Myocyte (in vitro differentiated cells): Measurements from ENCODE around the gene ASIC2. TPM values are rescaled to one million over a fixed set of nuclear protein-coding genes. Genes with fewer than 3 reads are reported as not detected.

Experiments used
- DNase-seq: peaks from one replicate; pipeline ENCODE4 v3.0.0-alpha.2; 2012; ENCODE audit warnings: low read depth
- total RNA-seq: library from RNA; depleted of rRNA; stranded (reverse); fragments of >200 nt; gene quantifications from 2 replicates; pipeline ENCODE4 v1.2.3, GENCODE V29; 2014

ASIC2 gene
- total RNA-seq, 1 donor from 2014 or later: 0.13 TPM

GRCh38 chr17:33028778-33029177 lies 264.3 kb downstream of the ASIC2 start:
- DNase-seq: no peak

GRCh38 chr17:33028061-33028460 lies 265.0 kb downstream of the ASIC2 start:
- no peak for DNase-seq

GRCh38 chr17:33024688-33025486 lies 268.2 kb downstream of the ASIC2 start:
- peak; percentile 51 for DNase-seq

- no peak for DNase-seq
Measured at GRCh38 chr17:33023790-33024189, 269.3 kb downstream of the ASIC2 start.

GRCh38 chr17:33021731-33022408 lies 271.2 kb downstream of the ASIC2 start:
- DNase-seq: peak; percentile 82

- DNase-seq: no peak
Measured at GRCh38 chr17:33019161-33019890, 273.8 kb downstream of the ASIC2 start.

- DNase-seq: no peak
Measured at GRCh38 chr17:33017366-33017765, 275.7 kb downstream of the ASIC2 start.

GRCh38 chr17:33016920-33017319 lies 276.2 kb downstream of the ASIC2 start:
- no peak for DNase-seq

GRCh38 chr17:33015716-33016346 lies 277.3 kb downstream of the ASIC2 start:
- DNase-seq: peak; percentile 22

GRCh38 chr17:33014751-33015150 lies 278.3 kb downstream of the ASIC2 start:
- no peak for DNase-seq

GRCh38 chr17:33013596-33014375 lies 279.3 kb downstream of the ASIC2 start:
- no peak for DNase-seq

- peak; percentile 46 for DNase-seq
Measured at GRCh38 chr17:33012522-33013033, 280.5 kb downstream of the ASIC2 start.

GRCh38 chr17:33009636-33010035 lies 283.5 kb downstream of the ASIC2 start:
- DNase-seq: no peak

GRCh38 chr17:33007186-33007585 lies 285.9 kb downstream of the ASIC2 start:
- DNase-seq: no peak

GRCh38 chr17:33002246-33002645 lies 290.8 kb downstream of the ASIC2 start:
- DNase-seq: no peak

GRCh38 chr17:32998887-32999228 lies 294.2 kb downstream of the ASIC2 start:
- DNase-seq: peak; percentile 61

GRCh38 chr17:32998111-32998886 lies 294.8 kb downstream of the ASIC2 start:
- DNase-seq: peak; percentile 88

- DNase-seq: no peak
Measured at GRCh38 chr17:32995416-32996045, 297.6 kb downstream of the ASIC2 start.

- no peak for DNase-seq
Measured at GRCh38 chr17:32993977-32994376, 299.1 kb downstream of the ASIC2 start.
